ENCODE data around the gene NCKAP5.

Gene NCKAP5

GRCh38 chr2:132773331-132773730, 794.9 kb downstream of the NCKAP5 start:
- DNase-seq (ENCODE audit: low read depth in 1 of 2, low spot score in 1 of 2) = no peak
- H3K27me3 ChIP-seq (ENCODE audit: insufficient read depth, poor library complexity, severe bottlenecking) = no peaks in the 10 kb centered on the region
- no peak for TF ChIP-seq GABPA (IDR thresholded peaks at IDR 0.05; ENCODE audit: low read depth)
- TF ChIP-seq CTCF (IDR thresholded peaks at IDR 0.05; ENCODE audit: insufficient read depth, low read length) = no peak
- TF ChIP-seq SPI1 (IDR thresholded peaks at IDR 0.05; ENCODE audit: borderline replicate concordance, low read depth) = no peak
- TF ChIP-seq POLR2AphosphoS5 (IDR thresholded peaks at IDR 0.05; ENCODE audit: low read depth) = no peak
- no peak for TF ChIP-seq REST (IDR thresholded peaks at IDR 0.05; ENCODE audit: insufficient replicate concordance, low read depth)
- no peak overlapping the region for H3K27ac ChIP-seq (replicated peaks)
- H3K4me3 ChIP-seq (replicated peaks; ENCODE audit: insufficient read depth, low read length) = no peak overlapping the region

GRCh38 chr2:132772340-132772739, 795.9 kb downstream of the NCKAP5 start:
- Histone ChIP-seq H3K4me3 (replicated peaks; ENCODE audit: insufficient read depth, low read length) (no peak overlapping the region), H3K27me3 (ENCODE audit: insufficient read depth, poor library complexity, severe bottlenecking) (no peaks in the 10 kb centered on the region), H3K27ac (replicated peaks) (no peak overlapping the region)
- no peak for DNase-seq (ENCODE audit: low read depth in 1 of 2, low spot score in 1 of 2)
- no peak for TF ChIP-seq REST (IDR thresholded peaks at IDR 0.05; ENCODE audit: insufficient replicate concordance, low read depth)
- TF ChIP-seq GABPA (IDR thresholded peaks at IDR 0.05; ENCODE audit: low read depth) = no peak
- no peak for TF ChIP-seq CTCF (IDR thresholded peaks at IDR 0.05; ENCODE audit: insufficient read depth, low read length)
- no peak for TF ChIP-seq POLR2AphosphoS5 (IDR thresholded peaks at IDR 0.05; ENCODE audit: low read depth)
- no peak for TF ChIP-seq SPI1 (IDR thresholded peaks at IDR 0.05; ENCODE audit: borderline replicate concordance, low read depth)

GRCh38 chr2:132766573-132766972, 801.7 kb downstream of the NCKAP5 start:
- no peak for DNase-seq (ENCODE audit: low read depth in 1 of 2, low spot score in 1 of 2)
- H3K27ac ChIP-seq (replicated peaks) = no peak overlapping the region
- H3K4me3 ChIP-seq (replicated peaks; ENCODE audit: insufficient read depth, low read length) = no peak overlapping the region
- TF ChIP-seq REST (IDR thresholded peaks at IDR 0.05; ENCODE audit: insufficient replicate concordance, low read depth) (no peak), SPI1 (IDR thresholded peaks at IDR 0.05; ENCODE audit: borderline replicate concordance, low read depth) (no peak), GABPA (IDR thresholded peaks at IDR 0.05; ENCODE audit: low read depth) (no peak), POLR2AphosphoS5 (IDR thresholded peaks at IDR 0.05; ENCODE audit: low read depth) (no peak), CTCF (IDR thresholded peaks at IDR 0.05; ENCODE audit: insufficient read depth, low read length) (no peak)
- H3K27me3 ChIP-seq (ENCODE audit: insufficient read depth, poor library complexity, severe bottlenecking) = no peaks in the 10 kb centered on the region

Measured in HL-60 (cell line).